ENCODE measurements around the gene MYMK.

The MYMK gene

DNA sequence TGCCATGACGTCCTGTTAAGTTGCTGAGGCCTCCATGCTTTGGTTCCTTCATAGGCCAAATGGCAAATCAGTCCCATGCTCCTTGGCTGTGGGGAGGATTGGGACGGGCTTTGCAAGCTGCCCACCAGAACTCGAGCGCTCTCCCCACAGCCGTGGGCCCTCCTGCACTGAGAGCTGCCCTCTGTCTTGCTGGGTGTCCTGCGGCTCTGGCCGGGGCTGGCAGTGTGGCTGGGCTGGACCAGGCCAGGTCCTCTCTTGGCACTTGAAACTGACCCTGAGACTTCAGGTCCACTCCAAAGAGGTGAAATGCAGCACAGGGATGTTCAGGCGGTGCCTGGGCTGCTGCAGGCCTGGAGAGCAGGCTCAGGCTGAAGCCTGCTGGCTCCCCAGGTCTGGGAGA lies 7.0 kb downstream of the MYMK start:
- H3K27me3 ChIP-seq (ENCODE audit: insufficient read depth, low read length, poor library complexity): no peaks in the 10 kb centered on the region
- no peaks in the 10 kb centered on the region for H3K9me3 ChIP-seq (ENCODE audit: insufficient read depth, low read length, severe bottlenecking)
- no peak overlapping the region for H3K27ac ChIP-seq (ENCODE audit: low read length)
- no peak overlapping the region for H3K4me2 ChIP-seq (ENCODE audit: insufficient read depth, low read length)
- ATAC-seq (ENCODE audit: insufficient read depth, low read depth) (no peak), DNase-seq (no peak)
- no peaks in the 10 kb centered on the region for H3K79me2 ChIP-seq (ENCODE audit: insufficient read depth, low read length)
- H3K4me1 ChIP-seq (ENCODE audit: insufficient read depth, low read length): no peaks in the 10 kb centered on the region
- no peak overlapping the region for H2AFZ ChIP-seq (ENCODE audit: low read depth, low read length)
- no peak overlapping the region for H3K4me3 ChIP-seq (ENCODE audit: low read depth in 1 of 2, low read length in 2 of 2)
- no peak for TF ChIP-seq EZH2 (IDR thresholded peaks at IDR 0.05; ENCODE audit: borderline replicate concordance, low read depth, low read length, severe bottlenecking)
- H4K20me1 ChIP-seq (ENCODE audit: insufficient read depth, low read length): no peaks in the 10 kb centered on the region
- H3K36me3 ChIP-seq (ENCODE audit: insufficient read depth, low read length): no peaks in the 10 kb centered on the region
- no peak overlapping the region for H3K9ac ChIP-seq (ENCODE audit: low read depth, low read length)

- Histone ChIP-seq H3K9me3 (ENCODE audit: insufficient read depth, low read length, severe bottlenecking) (no peaks in the 10 kb centered on the region), H3K4me2 (ENCODE audit: insufficient read depth, low read length) (no peak overlapping the region), H3K27ac (ENCODE audit: low read length) (no peak overlapping the region), H3K4me3 (ENCODE audit: low read depth in 1 of 2, low read length in 2 of 2) (no peak overlapping the region), H3K4me1 (ENCODE audit: insufficient read depth, low read length) (no peaks in the 10 kb centered on the region), H4K20me1 (ENCODE audit: insufficient read depth, low read length) (no peaks in the 10 kb centered on the region), H2AFZ (ENCODE audit: low read depth, low read length) (no peak overlapping the region), H3K79me2 (ENCODE audit: insufficient read depth, low read length) (no peaks in the 10 kb centered on the region), H3K27me3 (ENCODE audit: insufficient read depth, low read length, poor library complexity) (no peaks in the 10 kb centered on the region), H3K9ac (ENCODE audit: low read depth, low read length) (no peak overlapping the region), H3K36me3 (ENCODE audit: insufficient read depth, low read length) (no peaks in the 10 kb centered on the region)
- TF ChIP-seq CTCF (IDR thresholded peaks at IDR 0.05; ENCODE audit: borderline replicate concordance, extremely low read depth, low read length, poor library complexity, severe bottlenecking): no peak
- TF ChIP-seq EZH2 (IDR thresholded peaks at IDR 0.05; ENCODE audit: borderline replicate concordance, low read depth, low read length, severe bottlenecking): no peak
- no peak for ATAC-seq (ENCODE audit: insufficient read depth, low read depth)
- DNase-seq: no peak
These were observed 7.8 kb downstream of the MYMK start for GRCh38 chr9:133516961-133517350.

GRCh38 chr9:133516256-133516960 lies 8.4 kb downstream of the MYMK start:
- H3K4me1 ChIP-seq (ENCODE audit: insufficient read depth, low read length): no peaks in the 10 kb centered on the region
- H2AFZ ChIP-seq (ENCODE audit: low read depth, low read length): no peak overlapping the region
- no peak overlapping the region for H3K4me2 ChIP-seq (ENCODE audit: insufficient read depth, low read length)
- no peaks in the 10 kb centered on the region for H3K9me3 ChIP-seq (ENCODE audit: insufficient read depth, low read length, severe bottlenecking)
- H4K20me1 ChIP-seq (ENCODE audit: insufficient read depth, low read length): no peaks in the 10 kb centered on the region
- H3K79me2 ChIP-seq (ENCODE audit: insufficient read depth, low read length): no peaks in the 10 kb centered on the region
- H3K9ac ChIP-seq (ENCODE audit: low read depth, low read length): no peak overlapping the region
- no peaks in the 10 kb centered on the region for H3K36me3 ChIP-seq (ENCODE audit: insufficient read depth, low read length)
- TF ChIP-seq CTCF (IDR thresholded peaks at IDR 0.05; ENCODE audit: borderline replicate concordance, extremely low read depth, low read length, poor library complexity, severe bottlenecking) (no peak), EZH2 (IDR thresholded peaks at IDR 0.05; ENCODE audit: borderline replicate concordance, low read depth, low read length, severe bottlenecking) (no peak)
- no peaks in the 10 kb centered on the region for H3K27me3 ChIP-seq (ENCODE audit: insufficient read depth, low read length, poor library complexity)
- H3K27ac ChIP-seq (ENCODE audit: low read length): no peak overlapping the region
- no peak for ATAC-seq (ENCODE audit: insufficient read depth, low read depth)
- no peak overlapping the region for H3K4me3 ChIP-seq (ENCODE audit: low read depth in 1 of 2, low read length in 2 of 2)
- no peak for DNase-seq

- Histone ChIP-seq H4K20me1 (ENCODE audit: insufficient read depth, low read length) (no peaks in the 10 kb centered on the region), H3K4me3 (ENCODE audit: low read depth in 1 of 2, low read length in 2 of 2) (no peak overlapping the region), H3K9me3 (ENCODE audit: insufficient read depth, low read length, severe bottlenecking) (no peaks in the 10 kb centered on the region), H3K4me1 (ENCODE audit: insufficient read depth, low read length) (no peaks in the 10 kb centered on the region), H3K79me2 (ENCODE audit: insufficient read depth, low read length) (no peaks in the 10 kb centered on the region), H3K9ac (ENCODE audit: low read depth, low read length) (no peak overlapping the region), H3K4me2 (ENCODE audit: insufficient read depth, low read length) (no peak overlapping the region), H2AFZ (ENCODE audit: low read depth, low read length) (no peak overlapping the region), H3K36me3 (ENCODE audit: insufficient read depth, low read length) (no peaks in the 10 kb centered on the region), H3K27me3 (ENCODE audit: insufficient read depth, low read length, poor library complexity) (no peaks in the 10 kb centered on the region), H3K27ac (ENCODE audit: low read length) (no peak overlapping the region)
- ATAC-seq (ENCODE audit: insufficient read depth, low read depth): no peak
- DNase-seq: no peak
- no peak for TF ChIP-seq CTCF (IDR thresholded peaks at IDR 0.05; ENCODE audit: borderline replicate concordance, extremely low read depth, low read length, poor library complexity, severe bottlenecking)
- no peak for TF ChIP-seq EZH2 (IDR thresholded peaks at IDR 0.05; ENCODE audit: borderline replicate concordance, low read depth, low read length, severe bottlenecking)
These were observed 9.0 kb downstream of the MYMK start for GRCh38 chr9:133515615-133516255.

Data from DND-41 (cell line).